Esophagus squamous epithelium (tissue), 4 donors: Measurements from ENCODE around the gene ITPR2.

ENCODE experiments used
- POLR2A ChIP-seq, 4 donors: fragments of 450-650 bp; IDR thresholded peaks; one replicate each; pipeline ENCODE4 v1.6.1; 2017; ENCODE audit warnings: antibody characterized with exemption in 4 of 4, mild to moderate bottlenecking in 4 of 4, moderate library complexity in 3 of 4
- TF ChIP-seq, protein P1 (sequence below), 6 experiments: fragments of 450-650 bp in 4 of 6; fragments of 200-600 bp in 2 of 6; sonication (generic) in 2 of 6; IDR thresholded peaks; one replicate each; pipeline ENCODE4 v1.5.1; 2016 to 2019; ENCODE audit warnings: antibody characterized with exemption in 6 of 6, mild to moderate bottlenecking in 4 of 6, moderate library complexity in 4 of 6

DNA sequence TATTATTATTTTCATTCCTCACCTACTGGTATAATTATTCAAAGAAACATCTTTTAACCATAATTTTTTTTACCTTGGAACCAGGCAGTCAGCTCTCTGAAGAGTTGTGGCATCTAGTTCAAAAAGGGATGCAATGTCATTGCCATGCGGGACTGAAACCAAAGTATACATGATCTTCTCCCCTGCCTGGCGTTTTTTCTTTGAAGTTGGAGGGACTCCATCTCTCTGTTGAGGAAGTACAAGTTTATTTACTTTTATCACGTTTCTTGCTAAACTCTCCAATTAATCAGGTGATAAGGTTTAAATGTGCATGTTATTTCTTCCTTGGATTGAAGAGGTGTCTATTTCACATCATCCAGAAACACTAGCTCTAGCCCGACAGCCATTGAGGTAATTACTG, 146.6 kb downstream of the ITPR2 start:
- TF ChIP-seq, protein P1, sequence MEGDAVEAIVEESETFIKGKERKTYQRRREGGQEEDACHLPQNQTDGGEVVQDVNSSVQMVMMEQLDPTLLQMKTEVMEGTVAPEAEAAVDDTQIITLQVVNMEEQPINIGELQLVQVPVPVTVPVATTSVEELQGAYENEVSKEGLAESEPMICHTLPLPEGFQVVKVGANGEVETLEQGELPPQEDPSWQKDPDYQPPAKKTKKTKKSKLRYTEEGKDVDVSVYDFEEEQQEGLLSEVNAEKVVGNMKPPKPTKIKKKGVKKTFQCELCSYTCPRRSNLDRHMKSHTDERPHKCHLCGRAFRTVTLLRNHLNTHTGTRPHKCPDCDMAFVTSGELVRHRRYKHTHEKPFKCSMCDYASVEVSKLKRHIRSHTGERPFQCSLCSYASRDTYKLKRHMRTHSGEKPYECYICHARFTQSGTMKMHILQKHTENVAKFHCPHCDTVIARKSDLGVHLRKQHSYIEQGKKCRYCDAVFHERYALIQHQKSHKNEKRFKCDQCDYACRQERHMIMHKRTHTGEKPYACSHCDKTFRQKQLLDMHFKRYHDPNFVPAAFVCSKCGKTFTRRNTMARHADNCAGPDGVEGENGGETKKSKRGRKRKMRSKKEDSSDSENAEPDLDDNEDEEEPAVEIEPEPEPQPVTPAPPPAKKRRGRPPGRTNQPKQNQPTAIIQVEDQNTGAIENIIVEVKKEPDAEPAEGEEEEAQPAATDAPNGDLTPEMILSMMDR (IDR thresholded peaks at IDR 0.05) = no peak
- TF ChIP-seq POLR2A (IDR thresholded peaks at IDR 0.05) = no peak
